GM23248 (cell line): ENCODE data around the gene TPST1.
"Not testable (repeated sequence)": the region's sequence is repeated elsewhere in the genome, so short reads cannot be mapped to it uniquely, and the experiment has no call there.

Experiments
- EZH2 ChIP-seq: fragments of 200-600 bp; sonication (generic); IDR thresholded peaks from 2 replicates; pipeline ENCODE4 v1.6.1; 2018; ENCODE audit warnings: antibody characterized with exemption, mild to moderate bottlenecking; ENCODE audit not compliant: insufficient read depth, poor library complexity, severe bottlenecking
- EZH2phosphoT487 ChIP-seq: fragments of 200-600 bp; sonication (generic); IDR thresholded peaks from 2 replicates; pipeline ENCODE4 v1.6.1; 2018; ENCODE audit warnings: antibody characterized with exemption, moderate library complexity, mild to moderate bottlenecking, low read depth; ENCODE audit not compliant: insufficient read depth

DNA sequence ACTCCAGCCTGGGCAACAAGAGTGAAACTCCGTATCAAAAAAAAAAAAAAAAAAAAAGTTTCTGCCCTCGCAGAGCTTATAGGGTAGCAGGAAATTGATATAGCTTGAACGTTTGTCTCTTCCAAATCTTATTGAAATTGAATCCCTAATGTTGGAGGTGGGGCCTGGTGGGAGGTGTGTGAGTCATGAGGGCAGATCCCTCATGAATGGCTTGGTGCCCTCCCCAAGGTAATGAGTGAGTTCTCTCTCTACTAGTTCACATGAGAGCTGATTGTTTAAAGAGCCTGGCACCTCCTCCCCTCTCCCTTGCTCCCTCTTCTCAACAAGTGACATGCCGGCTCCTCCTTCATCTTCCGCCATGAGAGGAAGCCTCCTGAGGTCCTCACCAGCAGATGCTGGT, 193.7 kb downstream of the TPST1 start:
- not testable (repeated sequence) for TF ChIP-seq EZH2, EZH2phosphoT487
